Panc1 (cell line): Measurements from ENCODE around the gene TUBB1. TPM values are rescaled to one million over a fixed set of nuclear protein-coding genes. Genes with fewer than 3 reads are reported as not detected.

Source experiments
- ATAC-seq: fragments of 200-7000 bp; cut with Tn5 transposase; 2 replicates; pipeline ENCODE4 v1.9.1; 2020; ENCODE audit warnings: mild to moderate bottlenecking, moderate library complexity
- BruUV-seq: library from RNA; stranded (reverse); fragments of 400-500 nt; replicated peaks from 2 replicates; lab custom pipeline; 2021; lab: Mats Ljungman, UMichigan
- CTCF ChIA-PET: fragments of 300-600 bp; sonication (Branson Sonifier 250); formaldehyde crosslinking; loops from one replicate; lab custom pipeline; 2022; ENCODE audit warnings: antibody characterized with exemption; lab: Charles Lee
- POLR2A ChIA-PET: fragments of 300-600 bp; sonication (Branson Sonifier 250); formaldehyde crosslinking; loops from one replicate; lab custom pipeline; 2022; ENCODE audit warnings: antibody characterized with exemption; lab: Charles Lee
- DNase-seq: peaks from one replicate; pipeline ENCODE4 v3.0.0-alpha.2; 2010; ENCODE audit warnings: low read depth, low spot score
- H3K27ac ChIP-seq: 2 replicates; pipeline ENCODE4 v1.5.1; 2011; ENCODE audit warnings: mild to moderate bottlenecking, low read length, inconsistent platforms
- H3K27me3 ChIP-seq: fragments of 200-500 bp; sonication (Bioruptor generic); 2 replicates; pipeline ENCODE4 v1.6.0; 2014; ENCODE audit warnings: low read length, inconsistent platforms; ENCODE audit not compliant: control insufficient read depth, insufficient read depth
- H3K36me3 ChIP-seq: fragments of 200-500 bp; sonication (Bioruptor generic); 2 replicates; pipeline ENCODE4 v1.5.1; 2014; ENCODE audit warnings: inconsistent platforms, mild to moderate bottlenecking, low read length, moderate library complexity; ENCODE audit not compliant: control insufficient read depth, insufficient read depth
- H3K4me1 ChIP-seq: 2 replicates; pipeline ENCODE4 v1.5.1; 2011; ENCODE audit warnings: inconsistent platforms, mild to moderate bottlenecking, low read length, moderate library complexity; ENCODE audit not compliant: control insufficient read depth, insufficient read depth
- H3K4me3 ChIP-seq, 2 experiments: 2 replicates each; pipeline ENCODE4 v1.5.1; 2011 to 2012; ENCODE audit warnings: low read depth in 2 of 2, low read length in 2 of 2, mild to moderate bottlenecking in 2 of 2, inconsistent platforms in 1 of 2, moderate library complexity in 1 of 2
- H3K9me3 ChIP-seq: fragments of 200-500 bp; sonication (Bioruptor generic); 2 replicates; pipeline ENCODE4 v1.5.1; 2014; ENCODE audit warnings: low read depth, mild to moderate bottlenecking, inconsistent platforms, low read length, moderate library complexity; ENCODE audit not compliant: control insufficient read depth, insufficient read depth
- POLR2AphosphoS5 ChIP-seq: IDR thresholded peaks from 2 replicates; pipeline ENCODE4 v1.6.1; 2012; ENCODE audit warnings: mild to moderate bottlenecking, low read depth, low read length, moderate library complexity
- SIN3A ChIP-seq: IDR thresholded peaks from 2 replicates; pipeline ENCODE4 v1.6.1; 2012; ENCODE audit warnings: low read depth, mild to moderate bottlenecking, low read length, moderate library complexity, borderline replicate concordance; ENCODE audit not compliant: insufficient read depth
- TCF7L2 ChIP-seq: IDR thresholded peaks from 2 replicates; pipeline ENCODE4 v1.6.1; 2011; ENCODE audit warnings: mild to moderate bottlenecking, low read depth, low read length, inconsistent platforms
- in situ Hi-C: cut with HindIII; loops from 2 replicates; pipeline ENCODE4 v1.10.0; 2016; ENCODE audit warnings: low sequenced_read_pairs, low pct_unique_long_range_greater_than_20kb
- intact Hi-C: fragments of 100-400 bp; cut with micrococcal nuclease; formaldehyde crosslinking; loops from one replicate; pipeline ENCODE4 v1.10.0; 2022; ENCODE audit not compliant: unreplicated experiment
- total RNA-seq: library from RNA; stranded (reverse); gene quantifications from one replicate; pipeline ENCODE4 v1.2.1, GENCODE V29; 2021; ENCODE audit not compliant: unreplicated experiment
- TF ChIP-seq, protein P1 (sequence below): fragments of 450-650 bp; IDR thresholded peaks from 2 replicates; pipeline ENCODE4 v1.5.1; 2017; ENCODE audit warnings: mild to moderate bottlenecking
- TF ChIP-seq, protein P2 (sequence below), 2 experiments: IDR thresholded peaks; 2 replicates each; pipeline ENCODE4 v1.6.1; 2011 to 2012; ENCODE audit warnings: low read depth in 2 of 2, control low read depth in 1 of 2, low read length in 1 of 2, mild to moderate bottlenecking in 1 of 2, moderate library complexity in 1 of 2; ENCODE audit not compliant: insufficient read depth in 1 of 2

TUBB1 gene
- total RNA-seq, 1 experiment from 2014 or later = not detected

DNA sequence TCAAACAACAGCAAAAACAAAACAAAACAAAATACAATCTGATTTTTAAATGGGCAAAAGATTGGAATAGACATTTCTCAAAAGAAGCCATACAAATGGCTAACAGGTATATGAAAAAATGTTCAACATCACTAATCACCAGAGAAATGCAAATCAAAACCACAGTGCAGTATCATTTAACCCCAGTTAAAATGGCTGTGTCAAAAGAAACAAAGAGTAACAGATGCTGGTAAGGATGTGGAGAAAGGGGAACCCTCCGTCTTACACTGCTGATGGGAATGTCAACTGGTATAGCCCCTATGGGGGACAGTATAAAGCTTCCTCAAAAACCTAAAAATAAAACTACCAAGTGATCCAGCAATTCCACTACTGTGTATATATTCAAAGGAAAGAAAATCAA lies 49.1 kb upstream of the TUBB1 start:
- POLR2A ChIA-PET = no interaction called here
- CTCF ChIA-PET = no interaction called here

DNA sequence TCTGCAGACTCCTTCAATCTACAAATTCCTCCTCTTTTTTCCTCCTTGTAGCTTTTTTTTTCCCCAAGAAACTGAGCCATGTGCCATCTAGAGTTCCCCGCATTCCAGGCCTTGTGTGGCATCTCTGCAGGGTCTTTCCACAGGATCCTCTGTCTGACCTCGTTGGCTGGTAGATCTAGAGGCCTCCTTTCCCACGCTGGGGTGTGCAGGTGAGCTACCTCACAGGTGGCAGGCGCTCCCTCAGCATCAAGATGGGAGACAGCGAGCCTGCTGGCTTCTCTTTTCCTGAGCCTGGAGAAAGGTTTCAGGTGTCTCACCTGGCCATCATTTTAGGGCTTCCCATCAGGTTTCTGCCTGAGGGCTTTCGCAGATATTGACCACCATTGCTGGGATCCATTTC lies 47.8 kb upstream of the TUBB1 start:
- intact Hi-C loops = no loop called here
- DNase-seq = no peak
- H3K27ac ChIP-seq = no peak overlapping the region
- no peaks in the 10 kb centered on the region for H3K27me3 ChIP-seq
- H3K4me1 ChIP-seq = no peaks in the 10 kb centered on the region
- H3K4me3 ChIP-seq = no peak overlapping the region
- no peaks in the 10 kb centered on the region for H3K9me3 ChIP-seq
- H3K36me3 ChIP-seq = no peaks in the 10 kb centered on the region
- in situ Hi-C loops = no loop called here
- POLR2A ChIA-PET = interaction anchor here (0.7 kb wide), 1 partner anchor 56 kb away, joined by 3 read pairs; no protein-coding TSS in a partner anchor
- ATAC-seq = no peak
- BruUV-seq = no TSS peak
- TF ChIP-seq POLR2AphosphoS5 (no peak), TCF7L2 (no peak), SIN3A (no peak)
- TF ChIP-seq, protein P1, sequence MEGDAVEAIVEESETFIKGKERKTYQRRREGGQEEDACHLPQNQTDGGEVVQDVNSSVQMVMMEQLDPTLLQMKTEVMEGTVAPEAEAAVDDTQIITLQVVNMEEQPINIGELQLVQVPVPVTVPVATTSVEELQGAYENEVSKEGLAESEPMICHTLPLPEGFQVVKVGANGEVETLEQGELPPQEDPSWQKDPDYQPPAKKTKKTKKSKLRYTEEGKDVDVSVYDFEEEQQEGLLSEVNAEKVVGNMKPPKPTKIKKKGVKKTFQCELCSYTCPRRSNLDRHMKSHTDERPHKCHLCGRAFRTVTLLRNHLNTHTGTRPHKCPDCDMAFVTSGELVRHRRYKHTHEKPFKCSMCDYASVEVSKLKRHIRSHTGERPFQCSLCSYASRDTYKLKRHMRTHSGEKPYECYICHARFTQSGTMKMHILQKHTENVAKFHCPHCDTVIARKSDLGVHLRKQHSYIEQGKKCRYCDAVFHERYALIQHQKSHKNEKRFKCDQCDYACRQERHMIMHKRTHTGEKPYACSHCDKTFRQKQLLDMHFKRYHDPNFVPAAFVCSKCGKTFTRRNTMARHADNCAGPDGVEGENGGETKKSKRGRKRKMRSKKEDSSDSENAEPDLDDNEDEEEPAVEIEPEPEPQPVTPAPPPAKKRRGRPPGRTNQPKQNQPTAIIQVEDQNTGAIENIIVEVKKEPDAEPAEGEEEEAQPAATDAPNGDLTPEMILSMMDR = no peak
- TF ChIP-seq, protein P2, sequence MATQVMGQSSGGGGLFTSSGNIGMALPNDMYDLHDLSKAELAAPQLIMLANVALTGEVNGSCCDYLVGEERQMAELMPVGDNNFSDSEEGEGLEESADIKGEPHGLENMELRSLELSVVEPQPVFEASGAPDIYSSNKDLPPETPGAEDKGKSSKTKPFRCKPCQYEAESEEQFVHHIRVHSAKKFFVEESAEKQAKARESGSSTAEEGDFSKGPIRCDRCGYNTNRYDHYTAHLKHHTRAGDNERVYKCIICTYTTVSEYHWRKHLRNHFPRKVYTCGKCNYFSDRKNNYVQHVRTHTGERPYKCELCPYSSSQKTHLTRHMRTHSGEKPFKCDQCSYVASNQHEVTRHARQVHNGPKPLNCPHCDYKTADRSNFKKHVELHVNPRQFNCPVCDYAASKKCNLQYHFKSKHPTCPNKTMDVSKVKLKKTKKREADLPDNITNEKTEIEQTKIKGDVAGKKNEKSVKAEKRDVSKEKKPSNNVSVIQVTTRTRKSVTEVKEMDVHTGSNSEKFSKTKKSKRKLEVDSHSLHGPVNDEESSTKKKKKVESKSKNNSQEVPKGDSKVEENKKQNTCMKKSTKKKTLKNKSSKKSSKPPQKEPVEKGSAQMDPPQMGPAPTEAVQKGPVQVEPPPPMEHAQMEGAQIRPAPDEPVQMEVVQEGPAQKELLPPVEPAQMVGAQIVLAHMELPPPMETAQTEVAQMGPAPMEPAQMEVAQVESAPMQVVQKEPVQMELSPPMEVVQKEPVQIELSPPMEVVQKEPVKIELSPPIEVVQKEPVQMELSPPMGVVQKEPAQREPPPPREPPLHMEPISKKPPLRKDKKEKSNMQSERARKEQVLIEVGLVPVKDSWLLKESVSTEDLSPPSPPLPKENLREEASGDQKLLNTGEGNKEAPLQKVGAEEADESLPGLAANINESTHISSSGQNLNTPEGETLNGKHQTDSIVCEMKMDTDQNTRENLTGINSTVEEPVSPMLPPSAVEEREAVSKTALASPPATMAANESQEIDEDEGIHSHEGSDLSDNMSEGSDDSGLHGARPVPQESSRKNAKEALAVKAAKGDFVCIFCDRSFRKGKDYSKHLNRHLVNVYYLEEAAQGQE (IDR thresholded peaks at IDR 0.05; ENCODE audit: insufficient read depth in 1 of 2, low read depth in 2 of 2, low read length in 1 of 2) = no peak
- CTCF ChIA-PET = no interaction called here

More for the DNA sequence above, 49.1 kb upstream of the TUBB1 start:
- no peak for DNase-seq
- Histone ChIP-seq H3K36me3 (no peaks in the 10 kb centered on the region), H3K4me1 (no peaks in the 10 kb centered on the region), H3K9me3 (no peaks in the 10 kb centered on the region), H3K4me3 (no peak overlapping the region), H3K27ac (no peak overlapping the region), H3K27me3 (no peaks in the 10 kb centered on the region)
- no peak for ATAC-seq
- in situ Hi-C loops (no loop called here), intact Hi-C loops (no loop called here)
- no peak for TF ChIP-seq POLR2AphosphoS5
- TF ChIP-seq, protein P1 = no peak
- no peak for TF ChIP-seq SIN3A
- TF ChIP-seq, protein P2 (IDR thresholded peaks at IDR 0.05; ENCODE audit: insufficient read depth in 1 of 2, low read depth in 2 of 2, low read length in 1 of 2) = no peak
- TF ChIP-seq TCF7L2 = no peak
- BruUV-seq = no TSS peak
